ENCODE results near the gene RUNDC3A.

RUNDC3A gene

DNA sequence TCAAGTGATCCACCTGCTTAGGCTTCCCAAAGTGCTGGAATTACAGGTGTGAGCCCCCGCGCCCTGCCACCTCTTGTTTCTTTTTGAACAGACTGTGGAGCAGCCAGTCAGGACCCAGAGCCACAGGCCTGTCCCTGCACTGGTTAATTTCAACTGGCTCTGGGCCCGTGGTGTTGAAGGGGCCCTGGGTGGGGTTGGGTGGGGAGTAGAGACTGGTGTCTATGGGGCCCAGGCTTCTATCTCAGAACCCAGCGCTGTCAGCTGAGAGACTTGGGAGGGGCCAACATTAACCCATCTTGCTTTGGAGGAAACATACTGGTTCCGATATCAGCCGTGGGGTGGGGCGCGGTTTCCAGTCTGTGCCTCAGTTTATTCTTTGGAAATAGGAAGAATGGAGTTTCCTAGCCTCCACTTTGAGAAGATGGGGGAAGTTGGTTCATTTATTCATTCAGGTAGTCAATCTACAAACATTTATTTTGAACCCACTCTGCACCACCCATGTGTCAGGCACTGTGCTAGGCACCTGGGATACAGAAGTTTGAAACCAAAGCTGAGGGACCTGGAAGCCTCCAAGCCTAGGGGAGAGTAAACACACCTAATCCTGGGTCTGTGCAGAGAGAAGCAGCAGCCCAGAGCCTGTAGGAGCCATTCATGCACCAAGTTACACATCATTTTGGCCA is 24.9 kb upstream of the RUNDC3A start:
- no peak for DNase-seq (ENCODE audit: low spot score)

DNA sequence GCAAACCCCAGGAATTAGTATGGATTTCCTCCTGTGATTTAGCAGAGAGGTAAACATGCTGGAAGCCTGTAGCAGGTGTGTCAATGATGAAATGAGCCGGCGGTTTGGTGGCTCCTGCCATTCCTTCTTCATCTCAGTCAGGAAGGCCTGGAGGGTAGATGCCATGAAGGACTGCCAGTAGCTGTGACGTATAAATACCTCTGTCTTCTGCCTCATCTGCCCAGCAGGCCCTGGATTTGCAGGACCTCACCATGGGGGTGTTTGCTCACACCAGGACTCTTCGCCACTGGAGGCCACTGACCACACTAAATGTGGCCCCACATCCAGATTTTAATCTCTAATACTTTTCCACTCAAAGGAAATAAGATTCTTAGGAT is 24.4 kb upstream of the RUNDC3A start:
- no peak for DNase-seq (ENCODE audit: low spot score)

DNA sequence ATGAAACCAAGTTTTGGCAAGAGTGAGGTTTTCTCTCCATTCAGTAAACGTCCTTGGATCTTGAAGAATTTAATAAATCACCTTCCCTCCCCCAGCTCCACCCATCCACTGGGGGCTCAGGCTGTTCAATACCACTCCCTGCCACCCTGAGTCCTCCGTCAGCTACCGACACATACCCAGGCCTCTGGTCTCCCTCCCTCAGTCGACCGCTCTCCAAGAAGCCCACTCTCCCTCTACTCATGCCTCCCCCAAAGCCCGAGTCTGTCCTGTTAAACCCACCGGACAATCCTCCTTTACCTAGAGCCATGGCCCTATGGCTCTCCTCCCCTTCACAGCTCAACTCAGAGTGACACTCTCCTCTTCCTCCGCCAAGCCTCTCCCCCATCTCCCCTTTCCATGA is 20.8 kb upstream of the RUNDC3A start:
- no peak for DNase-seq (ENCODE audit: low spot score)

DNA sequence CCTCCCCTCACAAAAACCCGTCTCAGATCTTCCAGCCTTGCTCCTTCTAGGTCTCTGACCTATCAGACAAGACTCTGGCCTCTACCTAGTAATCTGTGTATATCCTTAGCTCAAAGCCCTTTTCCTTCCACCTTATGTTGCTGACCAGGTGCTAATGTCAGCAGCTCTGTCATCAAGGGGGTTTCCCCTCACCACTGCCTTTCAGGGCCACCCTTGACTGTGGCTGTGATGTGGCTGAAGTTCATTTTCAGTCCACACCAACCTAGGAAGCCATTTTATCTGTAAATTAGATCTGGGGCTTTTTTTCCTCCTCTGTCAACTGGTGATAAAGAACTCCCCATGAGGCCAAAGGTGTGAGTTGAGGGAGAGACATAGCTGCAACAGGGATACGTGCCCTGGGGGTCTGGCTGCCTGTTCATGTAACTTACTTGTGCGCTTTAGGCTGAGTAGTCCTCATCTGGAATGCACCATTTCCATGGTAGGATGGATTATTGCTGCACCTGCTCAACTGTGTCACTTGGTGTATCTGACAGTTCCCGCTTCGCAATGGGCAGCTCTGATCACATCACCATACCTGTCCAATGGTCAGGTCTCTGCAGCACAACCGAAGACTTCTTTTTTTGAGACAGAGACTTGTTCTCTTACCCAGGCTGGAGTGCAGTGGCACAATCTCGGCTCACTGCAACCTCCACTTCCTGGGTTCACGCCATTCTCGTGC is 14.7 kb upstream of the RUNDC3A start:
- DNase-seq (ENCODE audit: low spot score), result no peak

DNA sequence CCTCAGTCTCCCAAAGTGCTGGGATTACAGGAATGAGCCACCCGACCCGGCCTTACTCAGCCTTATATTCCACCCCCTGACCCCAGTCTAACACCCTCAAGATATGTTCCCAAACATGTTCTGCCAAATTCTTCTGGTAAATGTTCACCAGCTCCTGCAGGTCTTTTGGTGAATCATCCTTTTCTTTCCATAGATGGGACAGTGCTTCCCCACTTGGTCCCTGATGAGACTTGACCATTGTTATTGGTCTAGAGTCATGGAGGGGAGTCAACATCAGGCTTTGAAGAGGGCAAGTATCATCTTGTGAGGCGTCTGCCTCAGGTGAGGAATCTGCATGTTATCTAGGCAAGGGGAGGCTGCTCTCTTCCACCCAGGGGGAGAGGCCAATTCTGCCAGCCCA is 10.4 kb upstream of the RUNDC3A start:
- no peak for DNase-seq (ENCODE audit: low spot score)

DNA sequence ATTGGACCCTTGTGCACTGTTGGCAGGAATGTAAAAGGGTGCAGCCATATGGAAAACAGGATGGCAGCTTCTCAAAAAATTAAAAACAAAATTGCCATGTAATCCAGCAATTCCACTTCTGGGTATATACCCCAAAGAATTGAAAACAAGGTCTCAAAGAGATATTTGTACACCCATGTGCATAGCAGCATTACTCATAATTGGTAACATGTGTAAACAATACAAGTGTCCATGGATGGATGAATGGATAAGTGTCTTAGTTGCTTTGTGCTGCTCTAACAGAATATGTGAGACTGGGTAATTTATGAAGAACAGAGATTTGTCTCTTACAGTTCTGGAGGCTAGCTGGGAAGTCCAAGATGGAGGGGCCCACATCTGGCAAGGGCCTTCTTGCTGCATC is 3.8 kb upstream of the RUNDC3A start:
- no peak for DNase-seq (ENCODE audit: low spot score)

DNA sequence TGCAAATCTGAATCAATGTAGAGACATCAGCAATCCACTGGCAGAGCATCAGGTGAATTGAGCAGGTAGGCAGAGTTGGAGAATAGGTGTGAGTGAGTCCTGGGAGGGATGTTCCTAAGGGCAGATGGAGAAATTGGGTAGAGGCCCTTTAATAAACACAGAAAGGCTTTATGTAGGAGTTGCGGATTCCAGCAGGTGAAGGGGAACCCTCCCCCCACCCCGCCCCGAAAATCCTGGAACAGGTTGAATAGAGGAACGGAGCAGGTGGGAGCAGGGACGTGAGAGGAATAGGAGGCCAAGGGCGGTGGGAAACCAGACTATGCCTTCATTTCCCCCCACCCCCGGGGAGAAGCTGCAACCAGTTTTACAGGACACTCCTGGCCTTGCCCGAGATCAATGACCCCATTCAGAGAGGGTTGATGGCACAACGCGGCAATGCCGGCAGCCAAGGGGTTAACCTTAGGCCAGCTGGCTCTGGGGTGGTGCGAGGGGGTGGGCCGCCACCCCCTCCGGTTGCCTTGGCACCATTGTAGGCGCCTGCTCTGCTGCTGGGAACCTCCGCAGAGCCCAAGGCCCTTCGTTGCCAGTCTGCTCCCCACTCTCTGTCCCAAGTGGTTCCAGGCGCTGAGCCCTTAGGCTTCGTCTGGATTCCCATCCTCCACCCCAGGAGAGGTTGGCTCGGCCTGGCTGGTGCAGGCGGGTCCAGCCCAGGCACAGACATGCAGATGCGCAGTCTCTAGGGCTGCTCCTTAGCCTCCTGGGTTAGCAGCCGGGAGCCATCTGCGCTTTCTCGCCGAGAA is 814 bp upstream of the RUNDC3A start:
- no peak for DNase-seq (ENCODE audit: low spot score)

DNA sequence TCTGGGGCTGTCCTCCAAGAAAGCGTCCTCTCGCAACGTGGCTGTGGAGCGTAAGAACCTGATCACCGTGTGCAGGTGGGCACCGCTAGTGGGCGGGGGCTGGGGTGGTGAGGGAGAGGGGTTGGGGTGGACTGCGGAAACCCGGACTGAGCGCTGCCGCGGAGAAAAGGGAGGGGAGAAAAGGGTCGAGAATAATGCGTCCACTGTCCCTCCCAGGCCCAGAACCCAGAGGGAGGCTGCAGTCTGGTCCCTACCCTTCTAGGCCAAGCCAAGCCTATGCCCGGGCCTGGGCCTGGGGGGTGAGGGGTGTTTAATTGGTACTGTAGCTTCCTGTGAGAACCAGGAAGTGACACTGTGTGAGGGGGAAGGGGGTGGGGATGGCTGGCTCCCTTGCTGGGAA is 464 bp downstream of the RUNDC3A start:
- no peak for DNase-seq (ENCODE audit: low spot score)

DNA sequence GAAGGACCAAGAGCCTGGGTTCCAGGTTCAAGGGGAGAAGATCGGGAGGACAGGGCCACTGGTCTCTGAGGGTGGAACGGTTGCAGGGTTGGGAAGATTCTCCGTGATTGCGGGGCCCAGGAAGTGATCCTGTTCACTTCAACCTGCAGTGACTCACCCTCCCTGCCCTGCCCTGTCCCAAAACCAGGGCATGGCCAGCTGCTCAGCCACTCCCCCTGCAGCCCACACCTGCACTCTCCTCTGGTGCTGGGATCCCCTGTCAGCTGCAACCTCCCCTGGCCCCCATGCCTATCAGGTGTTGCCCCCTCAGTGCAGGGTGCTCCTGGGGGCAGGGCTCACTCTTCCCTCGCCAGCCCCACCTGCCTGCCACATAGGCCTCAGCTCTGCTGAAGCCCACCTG is 1.1 kb downstream of the RUNDC3A start:
- no peak for DNase-seq (ENCODE audit: low spot score)

DNA sequence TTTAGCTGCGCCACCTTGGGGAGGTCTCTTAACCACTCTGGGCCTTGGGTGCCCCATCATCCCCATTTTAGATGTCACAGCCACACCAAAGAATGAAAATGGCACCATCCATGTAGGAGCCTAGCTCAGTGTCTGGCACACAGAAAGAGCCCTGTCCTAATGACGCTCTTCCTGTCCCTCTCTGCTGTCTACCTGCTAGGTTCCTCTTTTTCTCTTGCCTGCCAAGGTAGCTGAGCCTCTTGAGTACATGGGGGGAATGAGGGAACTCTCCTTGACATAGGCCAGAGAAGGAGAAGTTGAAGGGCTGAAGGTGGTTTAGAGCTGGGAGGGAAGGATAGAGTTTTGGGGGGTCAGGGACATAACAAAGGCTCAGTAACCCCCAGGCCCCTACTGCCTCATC is 1.8 kb downstream of the RUNDC3A start:
- DNase-seq (ENCODE audit: low spot score), result no peak

DNA sequence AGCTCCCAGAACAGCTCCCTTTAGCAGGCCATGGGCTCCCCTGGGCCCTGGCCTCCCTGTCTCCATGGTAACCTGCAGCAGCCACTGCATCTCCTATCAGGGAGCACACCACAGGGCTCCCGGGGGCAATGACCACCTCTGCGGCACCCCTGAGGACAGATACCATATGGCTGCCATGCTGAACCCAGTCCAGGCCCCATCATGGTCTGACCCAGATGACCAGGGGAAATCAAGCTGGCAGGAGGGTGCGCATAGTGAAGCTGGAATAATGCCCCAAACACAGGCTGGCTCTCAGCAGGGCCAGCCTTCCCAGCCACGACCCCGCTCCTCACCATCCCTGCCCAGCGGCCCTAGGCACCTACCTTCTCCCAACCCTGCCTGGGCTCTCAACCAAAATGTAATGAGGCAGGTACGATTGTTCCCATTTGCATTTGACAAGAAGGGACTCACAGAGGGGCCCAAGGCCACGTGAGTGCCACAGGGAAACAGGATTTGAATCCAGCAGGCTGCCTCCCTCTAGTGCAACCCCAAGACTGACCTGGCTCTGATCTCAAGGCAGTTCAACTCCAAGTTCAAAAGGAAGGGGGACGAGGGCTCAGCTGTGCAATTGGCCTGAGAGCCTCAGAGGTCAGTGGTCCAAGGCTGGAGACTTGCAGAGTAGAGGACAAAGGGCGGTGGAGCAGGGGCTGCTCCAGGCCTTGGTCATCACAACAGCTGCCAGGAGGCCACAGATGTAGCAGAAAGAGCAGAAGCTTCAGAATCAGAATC is 2.4 kb downstream of the RUNDC3A start:
- no peak for DNase-seq (ENCODE audit: low spot score)

DNA sequence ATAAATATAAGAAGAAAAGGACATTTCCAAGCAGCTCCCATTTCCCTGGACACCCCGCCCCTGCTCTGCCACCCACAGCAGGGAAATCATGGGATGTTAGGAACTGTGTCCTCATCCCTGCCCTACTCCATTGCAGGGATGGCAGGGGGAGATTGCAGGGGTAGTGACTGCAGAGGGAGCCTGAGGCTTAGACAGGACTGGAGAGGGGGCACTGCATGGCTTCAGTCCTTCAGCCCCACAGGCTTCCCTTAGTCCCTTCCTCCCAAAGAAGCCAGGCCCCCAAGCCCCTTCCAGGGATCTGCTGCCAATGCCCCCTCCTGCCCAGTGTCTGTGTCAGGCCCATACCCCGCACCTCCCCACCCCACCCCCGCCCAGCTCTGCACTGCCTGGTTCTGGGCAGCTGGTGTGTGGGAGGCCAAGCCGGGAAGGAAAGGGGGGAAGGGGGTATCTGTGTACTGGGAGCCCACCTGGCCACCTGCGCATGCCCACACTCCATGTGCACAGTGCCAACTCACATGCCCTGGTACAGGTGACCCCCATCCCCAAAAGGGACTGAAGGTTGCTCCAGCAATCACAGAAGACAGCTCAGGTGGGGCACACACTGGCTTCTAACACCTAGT is 3.3 kb downstream of the RUNDC3A start:
- DNase-seq (ENCODE audit: low spot score), result no peak

DNA sequence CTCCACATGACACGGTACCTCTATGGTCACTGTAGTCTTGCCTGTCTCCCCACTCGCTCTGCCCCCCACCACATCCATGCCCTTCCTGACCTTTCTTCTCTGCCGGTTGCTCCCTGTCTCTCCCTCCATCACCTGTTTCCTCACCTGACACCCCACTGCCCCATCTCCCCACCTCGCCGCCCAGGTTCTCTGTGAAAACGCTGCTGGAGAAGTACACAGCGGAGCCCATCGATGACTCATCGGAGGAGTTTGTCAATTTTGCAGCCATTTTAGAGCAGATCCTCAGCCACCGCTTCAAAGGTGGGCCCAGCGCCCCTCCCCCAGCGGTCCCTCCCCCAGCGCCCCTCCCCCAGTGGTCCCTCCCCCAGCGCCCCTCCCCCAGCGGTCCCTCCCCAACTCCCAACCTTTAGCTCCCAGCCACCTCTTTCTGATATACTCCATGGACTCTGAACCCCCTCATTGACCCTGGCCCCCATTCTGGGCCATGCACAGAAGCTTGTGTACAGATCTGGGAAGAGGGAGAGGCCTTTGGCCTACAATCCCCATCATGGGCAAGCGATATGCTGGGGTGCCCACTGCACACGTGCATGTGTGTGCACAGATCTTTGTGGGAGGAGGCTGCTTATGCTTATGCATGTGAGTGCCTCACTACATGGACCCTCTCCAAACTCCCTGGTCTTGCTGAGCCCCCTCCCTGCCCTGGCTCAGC is 4.1 kb downstream of the RUNDC3A start:
- DNase-seq (ENCODE audit: low spot score), result no peak

DNA sequence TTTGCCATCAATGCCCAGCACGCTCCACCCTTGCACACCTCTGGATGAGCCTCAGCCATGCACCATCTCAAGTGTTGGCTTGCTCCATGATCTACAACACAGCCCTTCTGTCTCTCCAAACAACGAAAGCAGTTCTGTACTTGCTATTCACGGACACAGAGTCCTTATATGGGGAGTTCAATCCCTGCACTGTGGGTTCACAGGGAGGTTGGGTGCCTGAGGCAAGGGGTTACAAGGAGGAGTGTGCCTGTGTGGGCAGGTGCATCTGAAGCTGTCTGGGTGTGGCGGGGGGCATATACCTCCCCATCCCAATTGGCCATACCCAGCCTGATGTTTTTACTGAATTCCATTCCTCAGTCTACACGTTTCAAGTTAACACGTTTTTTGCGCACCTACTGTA is 5.6 kb downstream of the RUNDC3A start:
- DNase-seq (ENCODE audit: low spot score), result no peak

DNA sequence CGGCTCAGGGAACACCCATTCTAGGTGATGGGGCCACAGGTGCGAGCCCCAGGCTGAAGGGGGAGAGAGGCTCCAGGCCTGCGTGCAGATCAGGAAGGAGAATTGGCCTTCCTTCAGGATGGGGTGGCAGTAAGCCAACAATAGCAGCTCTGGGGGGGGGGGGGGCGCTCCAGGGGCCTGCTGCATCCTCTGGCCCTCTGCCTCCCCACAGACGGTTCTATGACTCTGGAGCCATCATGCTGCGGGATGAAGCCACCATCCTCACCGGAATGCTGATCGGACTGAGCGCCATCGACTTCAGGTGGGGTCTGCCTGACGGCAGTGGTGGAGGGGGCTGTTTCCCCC is 6.1 kb downstream of the RUNDC3A start:
- no peak for DNase-seq (ENCODE audit: low spot score)

DNA sequence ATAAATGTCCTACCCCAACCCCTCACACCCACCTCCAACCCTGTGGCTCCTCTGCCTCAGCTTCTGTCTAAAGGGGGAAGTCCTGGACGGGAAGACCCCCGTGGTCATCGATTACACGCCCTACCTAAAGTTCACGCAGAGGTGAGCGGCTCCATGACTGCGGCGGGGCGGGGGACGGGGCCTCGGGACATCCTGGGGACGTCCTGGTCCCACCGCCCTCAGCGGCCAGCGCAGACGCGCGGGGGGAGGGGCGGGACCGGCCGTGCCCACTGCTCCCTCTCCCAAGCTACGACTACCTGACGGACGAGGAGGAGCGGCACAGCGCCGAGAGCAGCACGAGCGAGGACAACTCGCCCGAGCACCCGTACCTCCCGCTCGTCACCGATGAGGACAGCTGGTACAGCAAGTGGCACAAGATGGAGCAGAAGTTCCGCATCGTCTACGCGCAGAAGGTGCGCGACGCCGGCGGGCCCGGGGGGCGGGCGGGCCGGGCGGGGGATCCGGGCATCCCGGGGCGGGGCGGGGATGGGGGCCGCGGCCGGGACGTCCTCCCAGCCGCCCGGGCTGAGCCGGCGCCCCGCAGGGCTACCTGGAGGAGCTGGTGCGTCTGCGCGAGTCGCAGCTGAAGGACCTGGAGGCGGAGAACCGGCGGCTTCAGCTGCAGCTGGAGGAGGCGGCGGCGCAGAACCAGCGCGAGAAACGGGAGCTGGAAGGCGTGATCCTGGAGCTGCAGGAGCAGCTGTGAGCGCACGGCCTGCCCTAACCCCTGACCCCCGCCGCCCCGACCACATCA is 6.7 kb downstream of the RUNDC3A start:
- no peak for DNase-seq (ENCODE audit: low spot score)

DNA sequence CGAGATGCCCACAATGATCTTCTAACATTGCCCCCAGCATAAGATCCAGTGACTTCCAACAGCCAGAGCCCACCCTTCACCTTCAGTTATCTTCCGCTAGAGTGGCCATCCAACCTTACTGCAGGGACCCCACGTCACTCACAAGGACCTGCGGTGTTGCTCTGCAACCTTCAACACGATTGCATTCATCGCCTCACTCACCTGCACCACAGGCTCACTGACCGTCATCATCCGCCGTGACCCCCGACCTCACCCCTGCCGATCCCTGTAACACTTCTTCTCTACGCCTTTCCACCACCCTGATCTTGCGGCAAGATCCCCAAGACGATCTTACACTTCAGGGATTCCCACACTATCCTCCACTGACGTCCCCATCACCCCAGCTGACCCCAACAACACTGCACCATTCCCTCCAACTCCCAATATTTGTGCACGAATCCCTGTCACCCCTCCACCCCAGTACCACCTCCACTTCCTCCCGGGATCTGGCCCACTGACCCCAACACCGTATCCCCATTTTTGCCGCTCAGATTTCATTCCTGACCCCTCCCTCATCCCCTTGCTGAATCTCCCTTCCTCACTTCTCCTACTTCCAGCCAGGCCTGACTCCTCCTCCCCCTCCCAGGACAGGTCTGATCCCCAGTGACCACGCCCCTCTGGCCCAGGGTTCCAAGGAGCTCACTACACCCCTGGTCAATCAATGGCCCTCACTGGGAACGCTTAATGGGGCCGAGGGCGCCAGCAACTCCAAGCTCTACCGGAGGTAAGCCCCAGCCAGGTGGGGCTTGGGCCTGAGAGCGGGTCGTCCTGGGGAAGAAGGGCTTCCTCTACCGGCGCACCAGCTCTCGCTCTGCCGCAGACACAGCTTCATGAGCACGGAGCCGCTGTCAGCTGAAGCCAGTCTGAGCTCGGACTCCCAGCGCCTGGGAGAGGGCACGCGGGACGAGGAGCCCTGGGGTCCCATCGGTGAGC is 7.6 kb downstream of the RUNDC3A start:
- no peak for DNase-seq (ENCODE audit: low spot score)

DNA sequence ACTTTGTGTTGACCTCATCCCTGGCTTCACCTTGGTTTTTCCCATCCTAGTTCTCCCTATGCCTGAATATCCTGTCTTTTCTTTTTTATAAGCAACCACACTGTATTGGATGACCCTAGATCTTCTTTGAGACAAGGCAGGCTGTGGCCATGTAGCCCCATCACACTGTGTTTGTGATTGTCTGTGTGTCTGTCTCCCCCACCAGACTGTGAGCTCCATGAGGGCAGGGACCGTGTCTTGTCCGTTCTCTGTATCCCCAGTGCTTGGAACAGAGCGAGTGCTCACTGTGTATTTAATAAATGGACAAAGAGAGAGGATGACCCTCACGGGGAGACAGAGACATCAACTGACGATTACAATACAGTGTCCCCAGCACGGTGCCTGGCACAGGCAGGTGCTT is 9.1 kb downstream of the RUNDC3A start:
- no peak for DNase-seq (ENCODE audit: low spot score)

DNA sequence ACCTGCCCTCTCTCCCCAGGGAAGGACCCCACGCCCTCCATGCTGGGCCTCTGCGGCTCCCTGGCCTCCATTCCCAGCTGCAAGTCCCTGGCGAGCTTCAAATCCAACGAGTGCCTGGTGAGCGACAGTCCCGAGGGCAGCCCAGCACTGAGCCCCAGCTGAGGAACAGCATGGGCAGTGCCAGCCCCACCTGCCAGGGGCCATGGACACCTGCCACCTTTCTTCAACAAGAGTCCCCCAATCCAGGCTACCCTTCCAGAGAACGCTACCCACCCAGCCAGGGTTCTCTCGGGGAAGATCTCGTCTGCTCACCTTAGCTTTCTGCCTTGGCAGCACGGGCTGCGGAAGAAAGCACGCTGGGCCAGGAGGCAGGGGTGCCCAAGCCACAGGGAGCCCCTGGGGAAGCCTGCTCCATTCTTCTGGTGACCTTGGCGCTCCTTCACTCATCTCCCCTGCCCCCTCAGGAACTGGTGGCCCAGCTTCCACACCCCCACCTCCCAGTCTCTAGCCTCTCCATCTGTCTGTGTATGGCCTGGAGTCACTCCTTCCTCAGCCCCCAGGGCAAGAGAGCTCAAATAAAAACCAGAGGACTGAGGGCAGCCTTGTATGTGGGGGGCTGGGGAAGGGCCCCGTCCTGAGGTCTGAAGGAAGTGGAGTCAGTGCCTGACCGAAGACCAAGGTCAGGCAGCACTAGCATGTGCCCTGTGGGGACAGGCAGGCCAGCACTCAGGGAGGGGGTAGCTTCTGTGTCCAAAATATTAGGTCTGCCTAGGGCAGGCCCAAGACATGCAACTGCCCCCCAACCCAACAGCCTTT is 9.9 kb downstream of the RUNDC3A start:
- DNase-seq (ENCODE audit: low spot score), result no peak

Measured in CD4-positive, alpha-beta T cell treated with Interleukin-6 at 100 ng/mL for 8 hours (primary cell).